Progenitor cell of endocrine pancreas (in vitro differentiated cells): ENCODE measurements around the gene GRM8. TPM values are rescaled to one million over a fixed set of nuclear protein-coding genes. Genes with fewer than 3 reads are reported as not detected.

Experiments
- DNase-seq: peaks from one replicate; pipeline ENCODE4 v3.0.0; 2021; ENCODE audit warnings: low spot score; ENCODE audit not compliant: unreplicated experiment
- H3K27ac Mint-ChIP-seq: 2 replicates; pipeline ENCODE4 v1.8.0; 2021; ENCODE audit warnings: mild to moderate bottlenecking, moderate library complexity, mixed read lengths
- H3K27me3 Mint-ChIP-seq: 2 replicates; pipeline ENCODE4 v1.8.0; 2021; ENCODE audit warnings: mixed read lengths
- H3K36me3 Mint-ChIP-seq: 2 replicates; pipeline ENCODE4 v1.8.0; 2022; ENCODE audit warnings: mixed read lengths; ENCODE audit not compliant: insufficient read depth
- H3K4me1 Mint-ChIP-seq: 2 replicates; pipeline ENCODE4 v1.8.0; 2021; ENCODE audit warnings: low read depth, mixed read lengths
- H3K4me3 Mint-ChIP-seq: 2 replicates; pipeline ENCODE4 v1.8.0; 2021; ENCODE audit warnings: low read depth, mild to moderate bottlenecking, moderate library complexity, mixed read lengths
- H3K9me3 Mint-ChIP-seq: 2 replicates; pipeline ENCODE4 v1.8.0; 2021; ENCODE audit warnings: low read depth, mixed read lengths
- CTCF ChIP-seq: fragments of 200-600 bp; sonication (generic); IDR thresholded peaks from one replicate; pipeline ENCODE4 v1.5.0; 2021; ENCODE audit warnings: antibody characterized with exemption, mild to moderate bottlenecking; ENCODE audit not compliant: unreplicated experiment
- total RNA-seq: library from RNA; stranded (reverse); gene quantifications from 2 replicates; pipeline ENCODE4 v1.2.1, GENCODE V29; 2021

Gene GRM8
- total RNA-seq, 1 donor from 2014 or later: 4.2 TPM

GRCh38 chr7:127209886-127210285, 42.9 kb downstream of the GRM8 start:
- H3K4me3 Mint-ChIP-seq: no peak overlapping the region
- H3K27me3 Mint-ChIP-seq: peaks cover 3% of the 10 kb centered on the region
- H3K9me3 Mint-ChIP-seq: peaks cover 7% of the 10 kb centered on the region

GRCh38 chr7:127208860-127209259, 43.9 kb downstream of the GRM8 start:
- Mint-ChIP-seq H3K9me3 (peaks cover 3% of the 10 kb centered on the region), H3K4me1 (peaks cover 5% of the 10 kb centered on the region)

More at GRCh38 chr7:127209886-127210285, 42.9 kb downstream of the GRM8 start:
- no peak for TF ChIP-seq CTCF
- Mint-ChIP-seq H3K36me3 (no peaks in the 10 kb centered on the region), H3K4me1 (peaks cover 7% of the 10 kb centered on the region), H3K27ac (no peak overlapping the region)
- no peak for DNase-seq

GRCh38 chr7:127208351-127208750, 44.4 kb downstream of the GRM8 start:
- Mint-ChIP-seq H3K4me1 (peaks cover 5% of the 10 kb centered on the region), H3K27ac (no peak overlapping the region), H3K4me3 (no peak overlapping the region), H3K27me3 (peaks cover 3% of the 10 kb centered on the region), H3K36me3 (no peaks in the 10 kb centered on the region), H3K9me3 (no peaks in the 10 kb centered on the region)
- DNase-seq: no peak
- no peak for TF ChIP-seq CTCF

More at GRCh38 chr7:127208860-127209259, 43.9 kb downstream of the GRM8 start:
- no peak for TF ChIP-seq CTCF
- no peaks in the 10 kb centered on the region for H3K36me3 Mint-ChIP-seq
- peaks cover 3% of the 10 kb centered on the region for H3K27me3 Mint-ChIP-seq
- no peak for DNase-seq
- no peak overlapping the region for H3K27ac Mint-ChIP-seq
- H3K4me3 Mint-ChIP-seq: no peak overlapping the region

- DNase-seq: no peak
- Mint-ChIP-seq H3K27ac (no peak overlapping the region), H3K9me3 (no peaks in the 10 kb centered on the region), H3K4me3 (no peak overlapping the region), H3K36me3 (no peaks in the 10 kb centered on the region), H3K4me1 (peaks cover 5% of the 10 kb centered on the region), H3K27me3 (peaks cover 3% of the 10 kb centered on the region)
- no peak for TF ChIP-seq CTCF
Observed at GRCh38 chr7:127207806-127208205, 44.9 kb downstream of the GRM8 start.

- Mint-ChIP-seq H3K4me3 (no peak overlapping the region), H3K4me1 (peaks cover 5% of the 10 kb centered on the region), H3K27ac (no peak overlapping the region), H3K9me3 (no peaks in the 10 kb centered on the region), H3K27me3 (peaks cover 3% of the 10 kb centered on the region), H3K36me3 (no peaks in the 10 kb centered on the region)
- DNase-seq: no peak
- no peak for TF ChIP-seq CTCF
Observed at GRCh38 chr7:127207230-127207629, 45.5 kb downstream of the GRM8 start.
